ENCODE measurements around the gene FHOD3.

DNA sequence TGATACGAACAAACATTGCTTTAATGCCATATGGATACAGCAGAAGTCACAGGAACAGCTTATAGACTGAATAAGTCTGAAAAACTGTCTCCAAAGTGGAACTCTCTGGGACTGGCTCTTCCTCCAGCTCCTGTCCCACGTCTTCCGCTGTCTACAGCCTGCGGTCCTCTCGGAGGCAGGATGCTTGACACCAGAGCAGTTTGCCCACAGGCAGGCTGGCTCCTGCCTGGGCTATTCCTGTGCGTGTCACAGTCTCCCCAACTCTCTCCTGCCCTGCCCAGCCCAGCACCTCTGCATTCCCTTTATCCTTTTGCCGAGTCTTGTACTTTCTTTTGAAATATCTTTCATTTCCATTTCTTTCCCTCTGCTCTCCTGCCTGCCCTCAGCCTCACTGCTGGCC is 234.1 kb downstream of the FHOD3 start:
- TF ChIP-seq BRCA1 (IDR thresholded peaks at IDR 0.05), result no peak
- TF ChIP-seq BRCA1 (CRISPR knock-in tag; IDR thresholded peaks at IDR 0.05), result no peak
- no peak for TF ChIP-seq CBFB (CRISPR knock-in tag; IDR thresholded peaks at IDR 0.05)
- no peak for TF ChIP-seq ETV6 (IDR thresholded peaks at IDR 0.05; ENCODE audit: borderline replicate concordance in 1 of 2, low read depth in 2 of 2, low read length in 1 of 2)
- no peak for TF ChIP-seq ETV6 (CRISPR knock-in tag; IDR thresholded peaks at IDR 0.05; ENCODE audit: borderline replicate concordance)

All from K562 (cell line).